GM12891 (cell line): ENCODE results near the gene FAM228A.

ENCODE experiments used
- POLR2A ChIP-seq: IDR thresholded peaks from 2 replicates; pipeline ENCODE4 v1.6.1; 2011; ENCODE audit warnings: low read depth, low read length, control low read depth
- POLR2AphosphoS5 ChIP-seq: IDR thresholded peaks from 2 replicates; pipeline ENCODE4 v1.6.1; 2011; ENCODE audit warnings: low read depth, low read length, control low read depth
- SPI1 ChIP-seq: IDR thresholded peaks from 2 replicates; pipeline ENCODE4 v1.6.1; 2011; ENCODE audit warnings: low read depth, low read length, control low read depth
- TAF1 ChIP-seq: IDR thresholded peaks from 2 replicates; pipeline ENCODE4 v1.6.1; 2011; ENCODE audit warnings: low read depth, low read length, control low read depth

GRCh38 chr2:24189551-24189950 is 14.7 kb downstream of the FAM228A start:
- TF ChIP-seq POLR2AphosphoS5 (no peak), POLR2A (no peak), TAF1 (no peak), SPI1 (no peak)
